ENCODE data around the gene TTC39B. TPM values are rescaled to one million over a fixed set of nuclear protein-coding genes. Genes with fewer than 3 reads are reported as not detected.

TTC39B gene
- total and polyA plus RNA-seq, 4 donors = 1.8 to 11.7 (median 2.8) TPM

GRCh38 chr9:15222313-15222712 lies 84.7 kb downstream of the TTC39B start:
- no peak overlapping the region for H3K4me3 ChIP-seq (ENCODE audit: low read depth in 1 of 3, low read length in 3 of 3)
- H3K9me3 ChIP-seq (ENCODE audit: control insufficient read depth in 4 of 4, low read length in 3 of 4) = no peaks in the 10 kb centered on the region
- WGBS = 83% methylated on average over 3 of the region's 3 CpGs
- no peaks in the 10 kb centered on the region for H3K27me3 ChIP-seq (ENCODE audit: control insufficient read depth in 4 of 4, insufficient read depth in 4 of 4, low read length in 3 of 4)
- peaks cover 0 to 5% (median 2%) of the 10 kb centered on the region in 4 donors for H3K36me3 ChIP-seq (ENCODE audit: control insufficient read depth in 4 of 4, insufficient read depth in 3 of 4, low read depth in 1 of 4, low read length in 3 of 4)
- no peak for DNase-seq (ENCODE audit: low spot score)
- TF ChIP-seq ATF3 (IDR thresholded peaks at IDR 0.05) (no peak), HNF4A (conservative IDR thresholded peaks at IDR 0.05) (peak in 1 of 2 donors; percentile 31)
- no peak overlapping the region for H3K9ac ChIP-seq (ENCODE audit: low read depth in 1 of 2, low read length in 2 of 2)
- H3K27ac ChIP-seq (ENCODE audit: low read depth in 1 of 2, low read length in 2 of 2) = no peak overlapping the region
- H3K4me1 ChIP-seq (ENCODE audit: control insufficient read depth in 4 of 4, insufficient read depth in 4 of 4, low read length in 3 of 4) = no peaks in the 10 kb centered on the region

GRCh38 chr9:15221746-15222145 lies 85.3 kb downstream of the TTC39B start:
- WGBS = 94% methylated on average over 4 of the region's 4 CpGs
- TF ChIP-seq RAD21 (IDR thresholded peaks at IDR 0.05) = no peak
- TF ChIP-seq CTCF (IDR thresholded peaks at IDR 0.05; ENCODE audit: low read depth, low read length, missing input control) = no peak
- TF ChIP-seq JUND (IDR thresholded peaks at IDR 0.05) = no peak
- TF ChIP-seq, protein P1, sequence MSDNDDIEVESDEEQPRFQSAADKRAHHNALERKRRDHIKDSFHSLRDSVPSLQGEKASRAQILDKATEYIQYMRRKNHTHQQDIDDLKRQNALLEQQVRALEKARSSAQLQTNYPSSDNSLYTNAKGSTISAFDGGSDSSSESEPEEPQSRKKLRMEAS (IDR thresholded peaks at IDR 0.05) = no peak
- TF ChIP-seq SP1 (IDR thresholded peaks at IDR 0.05) = no peak
- no peak for TF ChIP-seq FOXA2 (IDR thresholded peaks at IDR 0.05)
- no peaks in the 10 kb centered on the region for H3K4me1 ChIP-seq (ENCODE audit: control insufficient read depth in 4 of 4, insufficient read depth in 4 of 4, low read length in 3 of 4)
- no peak overlapping the region for H3K9ac ChIP-seq (ENCODE audit: low read depth in 1 of 2, low read length in 2 of 2)
- no peaks in the 10 kb centered on the region for H3K9me3 ChIP-seq (ENCODE audit: control insufficient read depth in 4 of 4, low read length in 3 of 4)
- H3K27ac ChIP-seq (ENCODE audit: low read depth in 1 of 2, low read length in 2 of 2) = no peak overlapping the region
- H3K36me3 ChIP-seq (ENCODE audit: control insufficient read depth in 4 of 4, insufficient read depth in 3 of 4, low read depth in 1 of 4, low read length in 3 of 4) = peaks cover 0 to 5% (median 2%) of the 10 kb centered on the region in 4 donors
- no peak overlapping the region for H3K4me3 ChIP-seq (ENCODE audit: low read depth in 1 of 3, low read length in 3 of 3)
- H3K27me3 ChIP-seq (ENCODE audit: control insufficient read depth in 4 of 4, insufficient read depth in 4 of 4, low read length in 3 of 4) = no peaks in the 10 kb centered on the region
- no peak for DNase-seq (ENCODE audit: low spot score)

DNA sequence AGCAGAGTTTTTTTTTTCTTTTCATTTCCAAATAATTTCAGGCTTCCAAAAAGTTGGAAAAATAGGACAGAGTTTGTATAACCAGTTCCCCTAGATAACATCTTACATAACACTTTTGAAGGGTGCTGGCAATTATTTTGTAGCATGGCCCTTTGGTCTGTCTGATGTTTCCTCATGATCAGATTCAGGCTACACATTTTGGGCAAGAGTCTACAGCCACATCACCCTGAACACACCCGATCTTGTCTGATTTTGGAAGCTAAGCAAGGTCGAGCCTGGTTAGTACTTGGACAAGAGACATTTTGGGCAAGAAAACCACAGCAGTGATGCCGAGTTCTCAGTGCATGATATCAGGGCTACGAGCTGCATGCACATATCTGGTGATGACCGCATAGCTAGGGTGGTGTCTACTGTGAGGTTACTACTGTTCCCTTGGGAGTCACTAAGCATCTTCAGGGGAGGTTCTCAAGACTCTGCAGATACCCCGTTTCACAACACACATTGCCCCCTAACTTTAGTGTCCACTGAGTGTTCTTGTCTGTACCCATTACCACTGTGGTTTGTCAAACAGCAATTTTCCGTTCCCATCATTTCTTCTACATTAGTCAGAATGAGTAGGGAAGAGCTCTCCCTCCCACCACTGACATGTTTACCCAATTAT lies 86.2 kb downstream of the TTC39B start:
- H3K36me3 ChIP-seq (ENCODE audit: control insufficient read depth in 4 of 4, insufficient read depth in 3 of 4, low read depth in 1 of 4, low read length in 3 of 4) = peaks cover 0 to 5% (median 2%) of the 10 kb centered on the region in 4 donors
- WGBS = 93% methylated on average over 7 of the region's 7 CpGs

More for the DNA sequence above, 86.2 kb downstream of the TTC39B start:
- no peak for TF ChIP-seq NR2F2 (IDR thresholded peaks at IDR 0.05)
- no peak for TF ChIP-seq EGR1 (IDR thresholded peaks at IDR 0.05; ENCODE audit: low read depth in 2 of 2)
- no peak for TF ChIP-seq HNF4G (IDR thresholded peaks at IDR 0.05)
- no peak for TF ChIP-seq FOXA1 (IDR thresholded peaks at IDR 0.05)
- TF ChIP-seq, protein P1 (IDR thresholded peaks at IDR 0.05) = no peak
- no peak for TF ChIP-seq JUND (IDR thresholded peaks at IDR 0.05)
- TF ChIP-seq GABPA (IDR thresholded peaks at IDR 0.05 in 1 of 2, conservative IDR thresholded peaks at IDR 0.05 in 1 of 2) = no peak
- TF ChIP-seq, protein P2, sequence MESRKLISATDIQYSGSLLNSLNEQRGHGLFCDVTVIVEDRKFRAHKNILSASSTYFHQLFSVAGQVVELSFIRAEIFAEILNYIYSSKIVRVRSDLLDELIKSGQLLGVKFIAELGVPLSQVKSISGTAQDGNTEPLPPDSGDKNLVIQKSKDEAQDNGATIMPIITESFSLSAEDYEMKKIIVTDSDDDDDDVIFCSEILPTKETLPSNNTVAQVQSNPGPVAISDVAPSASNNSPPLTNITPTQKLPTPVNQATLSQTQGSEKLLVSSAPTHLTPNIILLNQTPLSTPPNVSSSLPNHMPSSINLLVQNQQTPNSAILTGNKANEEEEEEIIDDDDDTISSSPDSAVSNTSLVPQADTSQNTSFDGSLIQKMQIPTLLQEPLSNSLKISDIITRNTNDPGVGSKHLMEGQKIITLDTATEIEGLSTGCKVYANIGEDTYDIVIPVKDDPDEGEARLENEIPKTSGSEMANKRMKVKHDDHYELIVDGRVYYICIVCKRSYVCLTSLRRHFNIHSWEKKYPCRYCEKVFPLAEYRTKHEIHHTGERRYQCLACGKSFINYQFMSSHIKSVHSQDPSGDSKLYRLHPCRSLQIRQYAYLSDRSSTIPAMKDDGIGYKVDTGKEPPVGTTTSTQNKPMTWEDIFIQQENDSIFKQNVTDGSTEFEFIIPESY (IDR thresholded peaks at IDR 0.05) = no peak
- H3K4me3 ChIP-seq (ENCODE audit: low read depth in 1 of 3, low read length in 3 of 3) = no peak overlapping the region
- H3K9ac ChIP-seq (ENCODE audit: low read depth in 1 of 2, low read length in 2 of 2) = no peak overlapping the region
- H3K4me1 ChIP-seq (ENCODE audit: control insufficient read depth in 4 of 4, insufficient read depth in 4 of 4, low read length in 3 of 4) = no peaks in the 10 kb centered on the region
- H3K27ac ChIP-seq (ENCODE audit: low read depth in 1 of 2, low read length in 2 of 2) = no peak overlapping the region
- no peaks in the 10 kb centered on the region for H3K27me3 ChIP-seq (ENCODE audit: control insufficient read depth in 4 of 4, insufficient read depth in 4 of 4, low read length in 3 of 4)
- no peak for DNase-seq (ENCODE audit: low spot score)
- H3K9me3 ChIP-seq (ENCODE audit: control insufficient read depth in 4 of 4, low read length in 3 of 4) = no peaks in the 10 kb centered on the region
